GM21515 (cell line): ENCODE results near the gene NUP107.

Source experiments
- ATAC-seq: cut with Tn5 transposase; IDR thresholded peaks from one replicate; pipeline ENCODE4 v1.9.1; 2021; ENCODE audit not compliant: unreplicated experiment

Gene NUP107

GRCh38 chr12:68794653-68795251, 108.0 kb downstream of the NUP107 start:
- ATAC-seq = no peak
